ENCODE results near the gene MTMR2. TPM values are rescaled to one million over a fixed set of nuclear protein-coding genes. Genes with fewer than 3 reads are reported as not detected.

Gene MTMR2
- total and polyA plus RNA-seq, 2 of the 13 experiments (the other 11 are each of a cell fraction or from before 2014, with no cell fraction given), result 12.7 to 22.3 TPM

- no peak for TF ChIP-seq HOMEZ (CRISPR knock-in tag; IDR thresholded peaks at IDR 0.05; ENCODE audit: low read depth)
- no peak for TF ChIP-seq AHR (CRISPR knock-in tag; IDR thresholded peaks at IDR 0.05)
- no peak for TF ChIP-seq PCBP1 (IDR thresholded peaks at IDR 0.05; ENCODE audit: borderline replicate concordance, low read depth, low read length)
- TF ChIP-seq HNF4A (CRISPR knock-in tag; IDR thresholded peaks at IDR 0.05), result no peak
- TF ChIP-seq HMG20B (CRISPR knock-in tag; conservative IDR thresholded peaks at IDR 0.05), result no peak
- no peak for TF ChIP-seq KMT2A (CRISPR knock-in tag; IDR thresholded peaks at IDR 0.05)
- TF ChIP-seq PHF5A (CRISPR knock-in tag; IDR thresholded peaks at IDR 0.05; ENCODE audit: low read depth, unreplicated experiment), result no peak
- no peak for TF ChIP-seq RFXAP (CRISPR knock-in tag; IDR thresholded peaks at IDR 0.05; ENCODE audit: borderline replicate concordance)
- TF ChIP-seq ZNF501 (CRISPR knock-in tag; IDR thresholded peaks at IDR 0.05), result peak; percentile 86
- no peak for TF ChIP-seq SIX1 (CRISPR knock-in tag; IDR thresholded peaks at IDR 0.05; ENCODE audit: borderline replicate concordance)
- no peak for TF ChIP-seq ZFP62 (CRISPR knock-in tag; IDR thresholded peaks at IDR 0.05)
- no peak; the same call in 1 of the 2 replicates for TF ChIP-seq NFKBIZ (CRISPR knock-in tag; IDR thresholded peaks at IDR 0.05)
- TF ChIP-seq SYNCRIP (IDR thresholded peaks at IDR 0.05; ENCODE audit: insufficient read depth, low read depth, low read length), result no peak
- TF ChIP-seq MXI1 (IDR thresholded peaks at IDR 0.05; ENCODE audit: borderline replicate concordance, low read depth, low read length), result peak; percentile 51; the same call in 1 of the 3 replicates
- TF ChIP-seq ZBTB44 (CRISPR knock-in tag; IDR thresholded peaks at IDR 0.05), result no peak
- TF ChIP-seq ZSCAN29 (CRISPR knock-in tag; conservative IDR thresholded peaks at IDR 0.05), result no peak
- peak; percentile 100 for TF ChIP-seq CREB1 (IDR thresholded peaks at IDR 0.05)
- TF ChIP-seq CREB1 (CRISPR knock-in tag; IDR thresholded peaks at IDR 0.05), result peak; percentile 96
- TF ChIP-seq, protein P1, sequence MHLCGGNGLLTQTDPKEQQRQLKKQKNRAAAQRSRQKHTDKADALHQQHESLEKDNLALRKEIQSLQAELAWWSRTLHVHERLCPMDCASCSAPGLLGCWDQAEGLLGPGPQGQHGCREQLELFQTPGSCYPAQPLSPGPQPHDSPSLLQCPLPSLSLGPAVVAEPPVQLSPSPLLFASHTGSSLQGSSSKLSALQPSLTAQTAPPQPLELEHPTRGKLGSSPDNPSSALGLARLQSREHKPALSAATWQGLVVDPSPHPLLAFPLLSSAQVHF (CRISPR knock-in tag; IDR thresholded peaks at IDR 0.05), result no peak
- no peak for TF ChIP-seq ZBTB38 (CRISPR knock-in tag; IDR thresholded peaks at IDR 0.05)
- TF ChIP-seq, protein P2, sequence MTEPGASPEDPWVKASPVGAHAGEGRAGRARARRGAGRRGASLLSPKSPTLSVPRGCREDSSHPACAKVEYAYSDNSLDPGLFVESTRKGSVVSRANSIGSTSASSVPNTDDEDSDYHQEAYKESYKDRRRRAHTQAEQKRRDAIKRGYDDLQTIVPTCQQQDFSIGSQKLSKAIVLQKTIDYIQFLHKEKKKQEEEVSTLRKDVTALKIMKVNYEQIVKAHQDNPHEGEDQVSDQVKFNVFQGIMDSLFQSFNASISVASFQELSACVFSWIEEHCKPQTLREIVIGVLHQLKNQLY (CRISPR knock-in tag; IDR thresholded peaks at IDR 0.05), result no peak
- TF ChIP-seq SP2 (CRISPR knock-in tag; IDR thresholded peaks at IDR 0.05), result peak; percentile 88
- TF ChIP-seq KDM4B (CRISPR knock-in tag; IDR thresholded peaks at IDR 0.05), result no peak; the same call in 1 of the 2 replicates
- TF ChIP-seq ZFP90 (CRISPR knock-in tag; IDR thresholded peaks at IDR 0.05; ENCODE audit: borderline replicate concordance), result no peak
- TF ChIP-seq ERF (CRISPR knock-in tag; IDR thresholded peaks at IDR 0.05), result no peak
- TF ChIP-seq HCFC1 (IDR thresholded peaks at IDR 0.05; ENCODE audit: low read depth, low read length), result no peak
- no peak for TF ChIP-seq ATM (IDR thresholded peaks at IDR 0.05; ENCODE audit: borderline replicate concordance)
- TF ChIP-seq PHF21A (CRISPR knock-in tag; IDR thresholded peaks at IDR 0.05), result 0 out of 2 replicates have a peak, but pooled peaks have one; percentile 1
- 0 out of 2 replicates have a peak, but pooled peaks have one; percentile 11 for TF ChIP-seq KDM2A (CRISPR knock-in tag; IDR thresholded peaks at IDR 0.05; ENCODE audit: borderline replicate concordance, low read depth)
Observed at GRCh38 chr11:95790123-95790932, 133.6 kb downstream of the MTMR2 start, which contains the start of gene CEP57 (continued).

Measured in HepG2 (cell line).